ENCODE data around the gene ETV6.

Gene ETV6

DNA sequence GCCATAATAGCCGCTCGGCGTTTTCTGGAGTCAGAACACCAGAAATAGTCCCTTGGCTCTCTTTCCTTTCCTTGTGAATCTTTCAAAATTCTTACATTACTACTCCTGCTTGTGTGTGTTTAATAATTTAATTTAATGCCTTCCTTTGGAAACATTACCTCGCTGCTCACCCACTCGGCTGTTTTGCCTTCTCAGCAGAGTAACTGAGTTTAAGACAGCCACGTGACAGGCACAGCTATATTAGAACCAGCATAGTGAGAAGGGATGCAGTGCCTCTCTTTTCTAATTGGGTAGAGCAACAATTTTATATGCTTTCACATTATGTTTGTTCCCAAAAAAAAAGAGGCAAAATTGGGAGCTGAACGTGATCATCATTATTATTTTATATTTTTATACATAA is 107.6 kb downstream of the ETV6 start:
- in situ Hi-C loops (cut with HindIII; ENCODE audit: low sequenced_read_pairs): no loop called here

GRCh38 chr12:11757531-11757930 is 108.1 kb downstream of the ETV6 start:
- in situ Hi-C loops (cut with HindIII; ENCODE audit: low sequenced_read_pairs): no loop called here
- TF ChIP-seq, protein P1, sequence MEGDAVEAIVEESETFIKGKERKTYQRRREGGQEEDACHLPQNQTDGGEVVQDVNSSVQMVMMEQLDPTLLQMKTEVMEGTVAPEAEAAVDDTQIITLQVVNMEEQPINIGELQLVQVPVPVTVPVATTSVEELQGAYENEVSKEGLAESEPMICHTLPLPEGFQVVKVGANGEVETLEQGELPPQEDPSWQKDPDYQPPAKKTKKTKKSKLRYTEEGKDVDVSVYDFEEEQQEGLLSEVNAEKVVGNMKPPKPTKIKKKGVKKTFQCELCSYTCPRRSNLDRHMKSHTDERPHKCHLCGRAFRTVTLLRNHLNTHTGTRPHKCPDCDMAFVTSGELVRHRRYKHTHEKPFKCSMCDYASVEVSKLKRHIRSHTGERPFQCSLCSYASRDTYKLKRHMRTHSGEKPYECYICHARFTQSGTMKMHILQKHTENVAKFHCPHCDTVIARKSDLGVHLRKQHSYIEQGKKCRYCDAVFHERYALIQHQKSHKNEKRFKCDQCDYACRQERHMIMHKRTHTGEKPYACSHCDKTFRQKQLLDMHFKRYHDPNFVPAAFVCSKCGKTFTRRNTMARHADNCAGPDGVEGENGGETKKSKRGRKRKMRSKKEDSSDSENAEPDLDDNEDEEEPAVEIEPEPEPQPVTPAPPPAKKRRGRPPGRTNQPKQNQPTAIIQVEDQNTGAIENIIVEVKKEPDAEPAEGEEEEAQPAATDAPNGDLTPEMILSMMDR (IDR thresholded peaks at IDR 0.05; ENCODE audit: low read depth, low read length): no peak
- DNase-seq (ENCODE audit: low read depth, low spot score): no peak

More for the DNA sequence above, 107.6 kb downstream of the ETV6 start:
- no peak for DNase-seq (ENCODE audit: low read depth, low spot score)
- H3K4me3 ChIP-seq (ENCODE audit: low read depth, low read length): no peak overlapping the region
- TF ChIP-seq, protein P1 (IDR thresholded peaks at IDR 0.05; ENCODE audit: low read depth, low read length): no peak

DNA sequence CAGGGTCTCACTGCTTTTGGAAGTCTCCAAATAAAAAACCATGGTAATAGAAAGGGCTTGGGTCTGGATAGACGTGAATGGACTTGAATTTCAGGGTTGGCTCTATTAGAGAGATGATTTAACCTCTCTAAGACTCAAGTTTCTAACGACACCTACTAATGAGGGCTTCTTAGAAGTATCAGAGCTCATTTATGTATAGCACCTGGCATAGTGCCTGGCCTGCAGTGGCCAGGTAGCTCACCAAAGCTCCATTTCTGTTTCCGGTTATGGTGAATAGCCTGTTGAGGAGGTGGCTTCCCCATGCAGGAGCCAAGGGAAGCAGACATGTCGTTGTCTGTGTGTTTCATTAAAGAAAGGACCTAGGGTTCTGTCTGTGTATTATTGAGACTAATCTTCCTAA is 108.6 kb downstream of the ETV6 start:
- TF ChIP-seq, protein P1 (IDR thresholded peaks at IDR 0.05; ENCODE audit: low read depth, low read length): no peak
- in situ Hi-C loops (cut with HindIII; ENCODE audit: low sequenced_read_pairs): no loop called here
- no peak for DNase-seq (ENCODE audit: low read depth, low spot score)
- H3K4me3 ChIP-seq (ENCODE audit: low read depth, low read length): no peak overlapping the region

More at GRCh38 chr12:11757531-11757930, 108.1 kb downstream of the ETV6 start:
- H3K4me3 ChIP-seq (ENCODE audit: low read depth, low read length): no peak overlapping the region

GRCh38 chr12:11758510-11759493 is 109.3 kb downstream of the ETV6 start:
- H3K4me3 ChIP-seq (ENCODE audit: low read depth, low read length): no peak overlapping the region
- DNase-seq (ENCODE audit: low read depth, low spot score): peak; percentile 16
- in situ Hi-C loops (cut with HindIII; ENCODE audit: low sequenced_read_pairs): no loop called here
- TF ChIP-seq, protein P1 (IDR thresholded peaks at IDR 0.05; ENCODE audit: low read depth, low read length): no peak

DNA sequence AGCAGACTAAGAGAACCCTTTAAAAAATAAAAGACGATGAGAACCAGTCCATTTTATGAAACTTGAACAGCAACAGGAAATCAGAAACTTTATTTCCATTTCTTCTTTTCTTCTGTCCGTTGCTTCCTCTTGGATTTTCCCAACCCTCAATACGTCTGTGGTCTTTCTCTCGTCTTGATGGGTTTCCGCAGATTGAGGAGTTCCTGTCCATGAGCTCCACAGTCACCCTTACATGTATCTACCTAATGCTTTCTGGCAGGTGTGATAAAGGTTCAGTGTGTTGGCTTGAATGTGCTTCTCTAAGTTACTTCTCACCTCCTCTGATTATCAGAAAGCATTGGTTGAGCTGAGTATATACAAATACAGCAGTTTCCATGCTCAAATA is 110.0 kb downstream of the ETV6 start:
- in situ Hi-C loops (cut with HindIII; ENCODE audit: low sequenced_read_pairs): no loop called here
- TF ChIP-seq, protein P1 (IDR thresholded peaks at IDR 0.05; ENCODE audit: low read depth, low read length): no peak
- H3K4me3 ChIP-seq (ENCODE audit: low read depth, low read length): no peak overlapping the region
- DNase-seq (ENCODE audit: low read depth, low spot score): no peak

DNA sequence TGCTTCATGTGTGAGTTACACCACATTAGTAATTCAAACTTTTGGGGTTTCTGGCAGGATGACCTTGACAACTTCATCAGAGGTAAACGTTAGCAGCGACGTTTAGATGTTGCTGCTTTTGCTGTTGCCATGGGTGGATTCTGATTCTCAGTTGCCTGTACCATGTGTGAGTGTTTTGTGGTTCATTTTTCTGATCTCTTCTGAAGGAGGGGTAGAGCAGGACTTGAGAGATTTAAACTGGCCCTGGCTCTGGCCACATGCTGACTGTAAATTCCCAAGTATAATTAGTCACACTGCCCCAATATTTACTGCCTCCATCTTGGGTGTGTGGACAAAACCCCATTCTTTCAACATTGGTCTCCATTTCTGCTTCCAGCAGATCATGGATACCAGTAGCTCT is 110.4 kb downstream of the ETV6 start:
- no peak overlapping the region for H3K4me3 ChIP-seq (ENCODE audit: low read depth, low read length)
- in situ Hi-C loops (cut with HindIII; ENCODE audit: low sequenced_read_pairs): no loop called here
- DNase-seq (ENCODE audit: low read depth, low spot score): no peak
- TF ChIP-seq, protein P1 (IDR thresholded peaks at IDR 0.05; ENCODE audit: low read depth, low read length): no peak
